Esophagus squamous epithelium (tissue), 5 donors: ENCODE data around the gene OPN3. TPM values are rescaled to one million over a fixed set of nuclear protein-coding genes. Genes with fewer than 3 reads are reported as not detected.

Experiments
- DNase-seq: peaks from one replicate; lab custom pipeline; 2025; lab: John Stamatoyannopoulos, UW
- H3K27ac ChIP-seq, 4 donors: fragments of 200-600 bp; sonication (generic); one replicate each; pipeline ENCODE4 v1.5.1; 2016 to 2019; ENCODE audit warnings: mild to moderate bottlenecking in 1 of 4
- H3K27me3 ChIP-seq, 4 donors: fragments of 200-600 bp; sonication (generic); 1 replicate in 3 of 4; 2 replicates in 1 of 4; pipeline versions ENCODE4 v1.5.1 to v1.6.0; 2017 to 2021; ENCODE audit warnings: antibody characterized with exemption in 1 of 4
- H3K36me3 ChIP-seq, 3 donors: fragments of 200-600 bp; sonication (generic); one replicate each; pipeline ENCODE4 v1.5.1; 2016 to 2019
- H3K4me1 ChIP-seq, 3 donors: fragments of 200-600 bp; sonication (generic); one replicate each; pipeline ENCODE4 v1.5.1; 2017 to 2019
- H3K4me3 ChIP-seq, 4 donors: fragments of 200-600 bp; sonication (generic); 1 replicate in 3 of 4; 2 replicates in 1 of 4; pipeline ENCODE4 v1.5.1; 2016 to 2019; ENCODE audit warnings: mild to moderate bottlenecking in 2 of 4, moderate library complexity in 1 of 4
- H3K9me3 ChIP-seq, 3 donors: fragments of 200-600 bp; sonication (generic); one replicate each; pipeline ENCODE4 v1.5.1; 2016 to 2019
- POLR2A ChIP-seq, 4 donors: fragments of 450-650 bp; IDR thresholded peaks; one replicate each; pipeline ENCODE4 v1.6.1; 2017; ENCODE audit warnings: antibody characterized with exemption in 4 of 4, mild to moderate bottlenecking in 4 of 4, moderate library complexity in 3 of 4
- WGBS, 2 donors: methylation state at CpG; one replicate each; pipeline ENCODE4 v1.1.5; 2018; 5-methylcytosine and 5-hydroxymethylcytosine counted together
- intact Hi-C: fragments of 100-400 bp; cut with DNase I; formaldehyde crosslinking; loops from one replicate; pipeline ENCODE4 v1.15.0; 2022
- total RNA-seq, 4 donors: library from RNA; depleted of rRNA; stranded (reverse); fragments of >200 nt; gene quantifications; one replicate each; pipeline ENCODE4 v1.1.0, GENCODE V29; 2016
- TF ChIP-seq, protein P1 (sequence below), 6 experiments: fragments of 450-650 bp in 4 of 6; fragments of 200-600 bp in 2 of 6; sonication (generic) in 2 of 6; IDR thresholded peaks; one replicate each; pipeline ENCODE4 v1.5.1; 2016 to 2019; ENCODE audit warnings: antibody characterized with exemption in 6 of 6, mild to moderate bottlenecking in 4 of 6, moderate library complexity in 4 of 6
- donor health status: DM: yes; HTN: yes; CAD: no.

OPN3 gene
- total RNA-seq, 4 donors from 2014 or later = 16.9 to 23.8 (median 21.9) TPM

DNA sequence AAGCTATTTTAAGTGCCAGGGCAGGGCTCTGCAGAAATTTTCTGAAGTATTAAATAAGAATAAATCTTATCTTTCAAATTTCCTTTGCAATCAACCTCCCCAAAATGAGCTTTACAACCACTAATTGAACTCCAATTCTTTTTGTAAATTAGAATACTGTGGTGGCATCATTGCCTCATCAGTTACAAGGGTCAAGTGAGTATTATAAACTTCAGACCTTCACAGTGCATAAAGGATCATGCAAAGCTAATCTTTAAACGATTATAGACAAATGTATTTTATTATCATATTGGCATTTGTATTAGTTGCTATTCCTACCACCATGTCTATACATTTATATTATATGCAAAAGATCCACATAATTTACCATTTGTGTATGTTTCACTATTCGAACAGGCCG lies 7.2 kb downstream of the OPN3 start:
- no peak overlapping the region for H3K4me3 ChIP-seq
- H3K27me3 ChIP-seq = no peaks in the 10 kb centered on the region
- no peaks in the 10 kb centered on the region for H3K9me3 ChIP-seq
- intact Hi-C loops = no loop called here
- peaks cover 0 to 31% (median 0%) of the 10 kb centered on the region in 3 donors for H3K36me3 ChIP-seq
- H3K4me1 ChIP-seq = peaks cover 0 to 24% (median 9%) of the 10 kb centered on the region in 3 donors
- 92% methylated on average over 3 of the region's 3 CpGs for WGBS, 2 donors
- TF ChIP-seq, protein P1, sequence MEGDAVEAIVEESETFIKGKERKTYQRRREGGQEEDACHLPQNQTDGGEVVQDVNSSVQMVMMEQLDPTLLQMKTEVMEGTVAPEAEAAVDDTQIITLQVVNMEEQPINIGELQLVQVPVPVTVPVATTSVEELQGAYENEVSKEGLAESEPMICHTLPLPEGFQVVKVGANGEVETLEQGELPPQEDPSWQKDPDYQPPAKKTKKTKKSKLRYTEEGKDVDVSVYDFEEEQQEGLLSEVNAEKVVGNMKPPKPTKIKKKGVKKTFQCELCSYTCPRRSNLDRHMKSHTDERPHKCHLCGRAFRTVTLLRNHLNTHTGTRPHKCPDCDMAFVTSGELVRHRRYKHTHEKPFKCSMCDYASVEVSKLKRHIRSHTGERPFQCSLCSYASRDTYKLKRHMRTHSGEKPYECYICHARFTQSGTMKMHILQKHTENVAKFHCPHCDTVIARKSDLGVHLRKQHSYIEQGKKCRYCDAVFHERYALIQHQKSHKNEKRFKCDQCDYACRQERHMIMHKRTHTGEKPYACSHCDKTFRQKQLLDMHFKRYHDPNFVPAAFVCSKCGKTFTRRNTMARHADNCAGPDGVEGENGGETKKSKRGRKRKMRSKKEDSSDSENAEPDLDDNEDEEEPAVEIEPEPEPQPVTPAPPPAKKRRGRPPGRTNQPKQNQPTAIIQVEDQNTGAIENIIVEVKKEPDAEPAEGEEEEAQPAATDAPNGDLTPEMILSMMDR (IDR thresholded peaks at IDR 0.05) = no peak
- no peak for TF ChIP-seq POLR2A (IDR thresholded peaks at IDR 0.05)
- H3K27ac ChIP-seq = no peak overlapping the region
- DNase-seq = no peak

DNA sequence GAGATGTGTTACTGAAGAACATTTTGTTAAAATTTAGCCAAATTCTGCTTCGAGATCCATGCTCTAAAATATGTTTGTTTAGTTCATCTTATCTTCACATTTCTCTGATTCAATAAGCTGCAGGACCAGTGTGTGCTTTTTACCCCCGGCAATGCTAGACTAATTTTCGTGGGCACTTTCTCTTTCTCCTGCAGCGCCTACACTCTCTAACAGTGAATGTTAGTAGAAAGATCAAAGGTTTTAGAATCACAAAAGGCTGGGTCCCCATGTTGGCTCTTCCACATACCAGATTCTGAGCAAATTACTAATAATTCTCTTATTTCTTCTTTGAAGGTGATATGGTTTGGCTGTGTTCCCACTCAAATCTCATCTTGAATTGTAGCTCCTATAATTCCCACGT lies 8.5 kb downstream of the OPN3 start:
- H3K27me3 ChIP-seq = no peaks in the 10 kb centered on the region
- 89% methylated on average over 5 of the region's 5 CpGs for WGBS, 2 donors
- no peak overlapping the region for H3K27ac ChIP-seq
- peaks cover 0 to 19% (median 0%) of the 10 kb centered on the region in 3 donors for H3K4me1 ChIP-seq
- H3K4me3 ChIP-seq = no peak overlapping the region
- intact Hi-C loops = no loop called here
- DNase-seq = no peak
- H3K9me3 ChIP-seq = no peaks in the 10 kb centered on the region
- H3K36me3 ChIP-seq = peaks cover 0 to 31% (median 0%) of the 10 kb centered on the region in 3 donors
- no peak for TF ChIP-seq POLR2A (IDR thresholded peaks at IDR 0.05)
- TF ChIP-seq, protein P1 (IDR thresholded peaks at IDR 0.05) = no peak

DNA sequence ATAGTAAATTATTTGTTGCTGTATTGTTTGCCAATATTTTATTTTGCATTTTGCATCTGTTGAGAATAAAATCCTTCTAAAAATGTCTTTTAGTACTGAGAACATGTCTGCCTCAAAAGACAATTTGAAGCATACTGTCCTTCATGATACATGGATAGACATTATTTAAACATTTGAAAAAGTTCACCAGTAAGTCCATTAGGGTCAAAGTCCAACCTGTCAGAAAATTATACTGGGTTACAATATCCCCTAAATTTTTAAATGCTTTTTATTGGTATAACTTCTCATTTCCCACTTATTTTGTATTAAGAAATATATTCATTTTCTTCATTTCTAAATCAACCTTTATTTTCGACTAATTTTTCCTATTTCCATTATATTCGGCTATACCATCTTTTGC lies 9.3 kb downstream of the OPN3 start:
- Histone ChIP-seq H3K36me3 (peaks cover 0 to 31% (median 0%) of the 10 kb centered on the region in 3 donors), H3K27ac (no peak overlapping the region), H3K27me3 (no peaks in the 10 kb centered on the region), H3K9me3 (no peaks in the 10 kb centered on the region), H3K4me1 (peaks cover 0 to 11% (median 0%) of the 10 kb centered on the region in 3 donors), H3K4me3 (no peak overlapping the region)
- no peak for TF ChIP-seq POLR2A (IDR thresholded peaks at IDR 0.05)
- TF ChIP-seq, protein P1 (IDR thresholded peaks at IDR 0.05) = no peak
- intact Hi-C loops = no loop called here
- DNase-seq = no peak
- WGBS, 2 donors = 87 to 93% methylated on average over 2 of the region's 2 CpGs

DNA sequence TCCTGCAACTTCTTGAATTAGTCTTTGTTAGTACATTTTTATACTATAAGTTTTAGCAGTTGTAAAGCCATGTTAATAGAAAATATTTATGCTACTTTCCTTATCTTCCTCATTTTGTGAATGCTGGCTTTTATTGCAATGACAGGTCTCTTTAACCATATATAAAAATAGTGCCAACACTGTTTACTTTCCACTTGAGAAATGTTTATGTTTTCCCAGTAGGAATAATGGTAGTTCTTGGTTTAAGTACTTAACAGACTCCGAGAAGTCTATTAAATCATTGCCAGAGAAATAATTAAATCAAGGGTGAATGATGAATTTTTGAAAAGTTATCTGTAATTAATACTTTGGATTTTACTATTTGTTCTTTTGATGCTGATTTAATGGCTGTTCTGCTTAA lies 9.7 kb downstream of the OPN3 start:
- no peaks in the 10 kb centered on the region for H3K27me3 ChIP-seq
- no peak overlapping the region for H3K4me3 ChIP-seq
- TF ChIP-seq, protein P1 (IDR thresholded peaks at IDR 0.05) = no peak
- no peak for TF ChIP-seq POLR2A (IDR thresholded peaks at IDR 0.05)
- no peak for DNase-seq
- H3K4me1 ChIP-seq = peaks cover 0 to 11% (median 0%) of the 10 kb centered on the region in 3 donors
- H3K9me3 ChIP-seq = no peaks in the 10 kb centered on the region
- peaks cover 0 to 29% (median 0%) of the 10 kb centered on the region in 3 donors for H3K36me3 ChIP-seq
- intact Hi-C loops = no loop called here
- WGBS, 2 donors = 82 to 100% methylated on average over 1 of the region's 1 CpG
- H3K27ac ChIP-seq = no peak overlapping the region

DNA sequence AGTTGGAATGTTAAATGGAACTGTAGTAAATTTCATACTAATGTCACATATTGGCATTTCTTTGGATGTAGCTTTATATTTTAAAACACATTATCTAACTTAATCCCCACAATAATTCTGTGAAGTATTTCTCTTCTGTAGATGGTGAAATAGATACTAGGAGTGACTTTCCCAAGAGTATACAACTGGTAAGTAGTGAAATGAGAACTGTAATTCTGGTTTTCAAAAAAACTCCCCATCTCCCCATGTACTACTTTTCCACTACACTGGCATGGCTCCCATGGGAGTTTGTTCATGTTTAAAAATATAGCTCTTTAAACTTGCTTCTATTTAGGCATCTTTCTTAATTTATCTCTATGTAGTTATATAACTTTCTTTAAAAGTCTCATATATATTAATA lies 10.2 kb downstream of the OPN3 start:
- Histone ChIP-seq H3K4me1 (peaks cover 0 to 11% (median 0%) of the 10 kb centered on the region in 3 donors), H3K36me3 (peaks cover 0 to 24% (median 0%) of the 10 kb centered on the region in 3 donors)
- intact Hi-C loops = no loop called here

More for the DNA sequence above, 10.2 kb downstream of the OPN3 start:
- no peaks in the 10 kb centered on the region for H3K9me3 ChIP-seq
- no peak overlapping the region for H3K4me3 ChIP-seq
- no peaks in the 10 kb centered on the region for H3K27me3 ChIP-seq
- no peak for TF ChIP-seq POLR2A (IDR thresholded peaks at IDR 0.05)
- TF ChIP-seq, protein P1 (IDR thresholded peaks at IDR 0.05) = no peak
- no peak for DNase-seq
- no peak overlapping the region for H3K27ac ChIP-seq
